B cell (primary cell): ENCODE results near the gene NUBP2. TPM values are rescaled to one million over a fixed set of nuclear protein-coding genes. Genes with fewer than 3 reads are reported as not detected.

Experiments
- ATAC-seq: fragments of 200-7000 bp; cut with Tn5 transposase; one replicate; pipeline ENCODE4 v1.10.0; 2021; ENCODE audit warnings: low read depth, mild to moderate bottlenecking, moderate number of reproducible peaks, moderate library complexity
- CTCF ChIA-PET: fragments of 350-600 bp; sonication (Branson Sonifier 250); formaldehyde crosslinking; loops from one replicate; lab custom pipeline; 2021; ENCODE audit warnings: antibody characterized with exemption, inconsistent platforms; lab: Charles Lee
- POLR2A ChIA-PET: fragments of 350-600 bp; sonication (Branson Sonifier 250); formaldehyde crosslinking; loops from one replicate; lab custom pipeline; 2021; ENCODE audit warnings: antibody characterized with exemption; lab: Charles Lee
- DNase-seq: peaks from one replicate; pipeline ENCODE4 v3.0.0; 2013
- H2AFZ ChIP-seq: 2 replicates; pipeline ENCODE4 v1.6.1; 2012; ENCODE audit warnings: mild to moderate bottlenecking, low read depth, low read length; ENCODE audit not compliant: insufficient read depth, poor library complexity, severe bottlenecking
- H3K27ac ChIP-seq, 2 donors: 1 replicate in 1 of 2; 2 replicates in 1 of 2; pipeline ENCODE4 v1.5.1; 2012 to 2013; ENCODE audit warnings: low read length in 2 of 2, mild to moderate bottlenecking in 2 of 2, moderate library complexity in 1 of 2
- H3K27me3 ChIP-seq, 4 experiments: fragments of 200-600 bp in 1 of 4; sonication (generic) in 1 of 4; replicated peaks in 1 of 4; 1 replicate in 2 of 4; 2 replicates in 2 of 4; pipeline versions ENCODE4 v1.6.1 to v1.7.0; 2013 to 2016; ENCODE audit warnings: low read length in 3 of 4, mild to moderate bottlenecking in 2 of 4, mixed read lengths in 1 of 4, moderate library complexity in 1 of 4; ENCODE audit not compliant: insufficient read depth in 4 of 4, control insufficient read depth in 3 of 4; ENCODE audit errors: control extremely low read depth in 1 of 4
- H3K36me3 ChIP-seq, 2 experiments: replicated peaks in 1 of 2; 1 replicate in 1 of 2; 2 replicates in 1 of 2; pipeline versions ENCODE4 v1.6.1 to v1.7.1; 2013; ENCODE audit warnings: low read length in 1 of 2; ENCODE audit not compliant: insufficient read depth in 2 of 2, control insufficient read depth in 1 of 2; ENCODE audit errors: control extremely low read depth in 1 of 2, extremely low read depth in 1 of 2
- H3K4me1 ChIP-seq, 2 donors: fragments of 200-600 bp in 1 of 2; sonication (generic) in 1 of 2; 1 replicate in 1 of 2; 2 replicates in 1 of 2; pipeline versions ENCODE4 v1.5.1 to v1.6.1; 2013 to 2017; ENCODE audit warnings: low read length in 2 of 2; ENCODE audit not compliant: control insufficient read depth in 2 of 2, insufficient read depth in 2 of 2
- H3K4me2 ChIP-seq: replicated peaks from 2 replicates; pipeline ENCODE3; 2012; ENCODE audit warnings: mild to moderate bottlenecking, low read depth, low read length; ENCODE audit not compliant: poor library complexity, severe bottlenecking
- H3K4me3 ChIP-seq, 5 experiments: fragments of 200-600 bp in 1 of 5; sonication (generic) in 1 of 5; 1 replicate in 3 of 5; 2 replicates in 2 of 5; pipeline versions ENCODE4 v1.5.1 to v1.7.0; 2011 to 2016; ENCODE audit warnings: low read length in 4 of 5, mild to moderate bottlenecking in 4 of 5, low read depth in 2 of 5, control low read depth in 1 of 5, moderate library complexity in 1 of 5; ENCODE audit not compliant: insufficient read depth in 1 of 5; ENCODE audit errors: control extremely low read depth in 1 of 5, extremely low read depth in 1 of 5
- H3K79me2 ChIP-seq: fragments of 200-600 bp; sonication (generic); one replicate; pipeline ENCODE4 v1.6.0; 2016; ENCODE audit warnings: low read length; ENCODE audit not compliant: control insufficient read depth, insufficient read depth
- H3K9ac ChIP-seq: fragments of 200-600 bp; sonication (generic); 2 replicates; pipeline ENCODE4 v1.6.1; 2017; ENCODE audit warnings: mild to moderate bottlenecking, low read length, moderate library complexity
- H3K9me3 ChIP-seq, 3 donors: one replicate each; pipeline versions ENCODE4 v1.6.1 to v1.7.1; 2013; ENCODE audit warnings: low read length in 2 of 3; ENCODE audit not compliant: control insufficient read depth in 2 of 3, insufficient read depth in 1 of 3; ENCODE audit errors: control extremely low read depth in 1 of 3
- H4K20me1 ChIP-seq: 2 replicates; pipeline ENCODE4 v1.6.0; 2012; ENCODE audit warnings: mild to moderate bottlenecking, low read length; ENCODE audit not compliant: insufficient read depth, control insufficient read depth, poor library complexity, severe bottlenecking
- H3K27ac Mint-ChIP-seq: one replicate; pipeline ENCODE4 v1.8.0; 2021; ENCODE audit warnings: mixed read lengths
- H3K27me3 Mint-ChIP-seq: one replicate; pipeline ENCODE4 v1.8.0; 2021; ENCODE audit warnings: mixed read lengths
- H3K4me1 Mint-ChIP-seq: one replicate; pipeline ENCODE4 v1.8.0; 2021; ENCODE audit warnings: mixed read lengths
- H3K4me3 Mint-ChIP-seq: one replicate; pipeline ENCODE4 v1.8.0; 2021; ENCODE audit warnings: mixed read lengths
- H3K9me3 Mint-ChIP-seq: one replicate; pipeline ENCODE4 v1.8.0; 2022; ENCODE audit warnings: mixed read lengths; ENCODE audit not compliant: insufficient read depth
- CTCF ChIP-seq: fragments of 200-600 bp; IDR thresholded peaks from one replicate; pipeline ENCODE4 v1.8.0; 2022; ENCODE audit warnings: antibody characterized with exemption, mild to moderate bottlenecking
- EZH2 ChIP-seq: IDR thresholded peaks from 2 replicates; pipeline ENCODE4 v1.6.1; 2012; ENCODE audit warnings: borderline replicate concordance, low read depth, mild to moderate bottlenecking, moderate library complexity, low read length; ENCODE audit not compliant: insufficient read depth, poor library complexity, severe bottlenecking
- WGBS: methylation state at CpG from one replicate; pipeline ENCODE4 v1.1.5; 2013; ENCODE audit warnings: missing lambda C conversion rate; ENCODE audit not compliant: insufficient coverage; 5-methylcytosine and 5-hydroxymethylcytosine counted together
- intact Hi-C: fragments of 100-400 bp; cut with micrococcal nuclease; formaldehyde crosslinking; loops from one replicate; pipeline ENCODE4 v1.10.0; 2022
- polyA plus RNA-seq: library from polyadenylated mRNA; depleted of rRNA; stranded (reverse); fragments of >200 nt; gene quantifications from 2 replicates; pipeline ENCODE4 v1.2.3, GENCODE V29; 2012
- total RNA-seq, 2 donors: library from RNA; stranded (reverse); fragments of 120-200 nt in 1 of 2; gene quantifications; 1 replicate in 1 of 2; 2 replicates in 1 of 2; pipeline versions ENCODE4 v1.2.3 to v1.2.4, GENCODE V29; 2013 to 2022

Gene NUBP2
- total and polyA plus RNA-seq, 2 donors (not counting 1 experiment from before 2014, with no cell fraction given), result 50.2 to 71.7 TPM

- H3K27me3 Mint-ChIP-seq, result no peaks in the 10 kb centered on the region
- DNase-seq (no peak), ATAC-seq (no peak)
- no peak for TF ChIP-seq EZH2
- Histone ChIP-seq H3K27ac (no peak overlapping the region), H3K4me1 (no peaks in the 10 kb centered on the region), H4K20me1 (peaks cover 4% of the 10 kb centered on the region), H3K36me3 (peaks cover 0 to 80% of the 10 kb centered on the region in 2 experiments), H3K79me2 (no peaks in the 10 kb centered on the region), H3K4me3 (no peak overlapping the region), H3K4me2 (no peak overlapping the region), H2AFZ (no peak overlapping the region), H3K27me3 (no peaks in the 10 kb centered on the region), H3K9ac (no peak overlapping the region), H3K9me3 (peaks cover 0 to 4% (median 0%) of the 10 kb centered on the region in 3 donors)
- ChIA-PET CTCF (no interaction called here), POLR2A (no interaction called here)
- intact Hi-C loops, result no loop called here
- H3K4me3 Mint-ChIP-seq, result no peak overlapping the region
- no peak overlapping the region for H3K27ac Mint-ChIP-seq
- no peaks in the 10 kb centered on the region for H3K4me1 Mint-ChIP-seq
- WGBS, result 95% methylated on average over 55 of the region's 81 CpGs
- no peaks in the 10 kb centered on the region for H3K9me3 Mint-ChIP-seq
Observed at GRCh38 chr16:1763521-1764511, 18.9 kb upstream of the NUBP2 start.

GRCh38 chr16:1764971-1765370 lies 17.8 kb upstream of the NUBP2 start:
- H3K9me3 Mint-ChIP-seq, result no peaks in the 10 kb centered on the region
- no peak overlapping the region for H3K27ac Mint-ChIP-seq
- H3K4me3 ChIP-seq, result no peak overlapping the region
- no peak overlapping the region for H3K4me3 Mint-ChIP-seq
- no peak overlapping the region for H3K4me2 ChIP-seq
- H3K4me1 Mint-ChIP-seq, result peaks cover under 1% of the 10 kb centered on the region
- peaks cover 0 to 77% of the 10 kb centered on the region in 2 experiments for H3K36me3 ChIP-seq
- 93% methylated on average over 19 of the region's 21 CpGs for WGBS
- POLR2A ChIA-PET, result no interaction called here
- H3K9me3 ChIP-seq, result peaks cover 0 to 4% (median 0%) of the 10 kb centered on the region in 3 donors
- H3K9ac ChIP-seq, result no peak overlapping the region
- H3K27me3 ChIP-seq, result no peaks in the 10 kb centered on the region
- intact Hi-C loops, result no loop called here
- DNase-seq (no peak), ATAC-seq (no peak)
- no peak overlapping the region for H3K27ac ChIP-seq
- peaks cover 11% of the 10 kb centered on the region for H4K20me1 ChIP-seq
- peaks cover 0 to under 1% of the 10 kb centered on the region in 2 donors for H3K4me1 ChIP-seq
- no peaks in the 10 kb centered on the region for H3K79me2 ChIP-seq
- TF ChIP-seq CTCF (no peak), EZH2 (no peak)
- CTCF ChIA-PET, result interaction anchor here (0.9 kb wide), 1 partner anchor 59 kb away, joined by 5 read pairs; the partner anchor contains the start of gene MAPK8IP3
- H3K27me3 Mint-ChIP-seq, result no peaks in the 10 kb centered on the region
- no peak overlapping the region for H2AFZ ChIP-seq
